ENCODE results near the gene PDZD7.

PDZD7 gene

DNA sequence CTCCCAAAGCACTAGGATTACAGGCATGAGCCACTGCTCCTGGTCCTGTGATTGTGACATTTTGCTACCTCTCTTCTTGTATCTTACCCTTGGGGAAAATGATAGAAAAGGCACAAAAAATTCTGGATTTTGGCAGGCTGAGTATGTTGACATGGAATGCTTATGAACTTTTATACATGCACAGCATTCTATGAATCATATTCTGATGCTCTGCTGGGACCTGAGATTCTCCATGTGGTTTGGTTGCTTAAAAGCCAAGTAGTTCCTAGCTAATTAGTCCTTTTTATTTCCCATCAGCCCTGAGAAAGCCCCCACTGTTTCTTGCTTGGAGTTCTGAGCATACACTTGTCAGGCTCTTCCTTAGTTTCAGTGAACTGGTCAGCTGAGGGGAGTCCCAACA, 22.6 kb upstream of the PDZD7 start:
- DNase-seq (ENCODE audit: low spot score) = no peak
- TF ChIP-seq, protein P1, sequence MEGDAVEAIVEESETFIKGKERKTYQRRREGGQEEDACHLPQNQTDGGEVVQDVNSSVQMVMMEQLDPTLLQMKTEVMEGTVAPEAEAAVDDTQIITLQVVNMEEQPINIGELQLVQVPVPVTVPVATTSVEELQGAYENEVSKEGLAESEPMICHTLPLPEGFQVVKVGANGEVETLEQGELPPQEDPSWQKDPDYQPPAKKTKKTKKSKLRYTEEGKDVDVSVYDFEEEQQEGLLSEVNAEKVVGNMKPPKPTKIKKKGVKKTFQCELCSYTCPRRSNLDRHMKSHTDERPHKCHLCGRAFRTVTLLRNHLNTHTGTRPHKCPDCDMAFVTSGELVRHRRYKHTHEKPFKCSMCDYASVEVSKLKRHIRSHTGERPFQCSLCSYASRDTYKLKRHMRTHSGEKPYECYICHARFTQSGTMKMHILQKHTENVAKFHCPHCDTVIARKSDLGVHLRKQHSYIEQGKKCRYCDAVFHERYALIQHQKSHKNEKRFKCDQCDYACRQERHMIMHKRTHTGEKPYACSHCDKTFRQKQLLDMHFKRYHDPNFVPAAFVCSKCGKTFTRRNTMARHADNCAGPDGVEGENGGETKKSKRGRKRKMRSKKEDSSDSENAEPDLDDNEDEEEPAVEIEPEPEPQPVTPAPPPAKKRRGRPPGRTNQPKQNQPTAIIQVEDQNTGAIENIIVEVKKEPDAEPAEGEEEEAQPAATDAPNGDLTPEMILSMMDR (IDR thresholded peaks at IDR 0.05; ENCODE audit: extremely low read depth, missing control alignments) = no peak

DNA sequence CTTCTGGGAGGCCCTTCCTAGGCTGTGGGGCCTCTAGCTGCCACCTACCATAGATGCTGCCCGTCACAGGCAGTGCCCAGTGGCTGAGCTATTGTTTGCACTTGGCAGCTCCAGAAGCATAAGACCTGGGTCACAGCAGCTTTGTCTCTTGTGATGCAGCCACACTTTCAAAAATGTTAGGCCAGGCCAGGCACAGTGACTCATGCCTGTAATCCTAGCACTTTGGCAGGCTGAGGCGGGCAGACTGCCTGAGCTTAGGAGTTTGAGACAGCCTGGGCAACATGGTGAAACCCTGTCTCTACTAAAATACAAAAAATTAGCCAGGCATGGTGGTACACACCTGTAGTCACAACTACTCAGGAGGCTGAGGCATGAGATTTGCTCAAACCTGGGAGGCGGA, 21.4 kb upstream of the PDZD7 start:
- no peak for DNase-seq (ENCODE audit: low spot score)
- TF ChIP-seq, protein P1 (IDR thresholded peaks at IDR 0.05; ENCODE audit: extremely low read depth, missing control alignments) = no peak

DNA sequence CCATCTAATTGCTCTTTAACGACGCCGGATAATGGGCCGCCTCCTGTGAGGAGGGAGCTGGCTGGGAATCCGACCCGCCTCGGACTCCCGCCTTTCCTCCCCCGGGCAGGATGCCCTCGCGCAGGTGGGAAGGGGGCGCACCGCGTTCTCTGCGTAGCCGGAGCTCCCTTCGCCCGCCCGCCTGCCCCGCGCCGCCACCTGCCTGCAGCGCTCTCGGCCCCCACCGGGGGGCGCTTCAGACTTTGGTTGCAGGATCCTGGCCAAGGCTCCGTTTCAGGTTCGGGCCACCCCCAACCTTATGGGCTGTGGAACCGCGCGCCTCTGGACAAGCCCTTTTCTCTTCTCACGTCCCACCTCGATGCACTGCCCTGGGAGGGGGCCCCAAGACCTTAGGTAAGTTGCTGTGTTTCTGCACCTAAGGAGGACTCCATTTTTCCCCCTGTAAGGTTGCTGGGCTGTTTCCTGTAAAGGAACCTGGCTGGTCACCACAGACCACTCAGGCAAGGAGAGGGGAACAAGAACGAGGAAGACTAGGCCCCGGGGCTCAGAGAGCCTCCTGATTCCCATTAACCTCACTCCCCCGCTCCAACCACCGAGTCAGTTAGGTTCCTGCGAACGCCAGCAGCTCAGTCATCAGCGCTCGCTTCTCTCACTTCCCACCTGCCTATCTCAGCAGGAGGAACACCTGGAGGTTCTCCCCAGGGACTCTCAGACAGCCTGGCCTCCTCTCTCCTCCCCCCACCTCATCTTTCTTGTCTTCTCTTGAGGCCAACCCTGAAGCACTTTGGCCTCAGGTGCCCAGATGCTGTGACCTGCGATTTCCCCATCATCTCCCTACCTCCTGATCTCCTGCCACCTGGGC, 19.5 kb upstream of the PDZD7 start:
- DNase-seq (ENCODE audit: low spot score) = peak; percentile 87
- TF ChIP-seq, protein P1 (IDR thresholded peaks at IDR 0.05; ENCODE audit: extremely low read depth, missing control alignments) = peak; percentile 90

DNA sequence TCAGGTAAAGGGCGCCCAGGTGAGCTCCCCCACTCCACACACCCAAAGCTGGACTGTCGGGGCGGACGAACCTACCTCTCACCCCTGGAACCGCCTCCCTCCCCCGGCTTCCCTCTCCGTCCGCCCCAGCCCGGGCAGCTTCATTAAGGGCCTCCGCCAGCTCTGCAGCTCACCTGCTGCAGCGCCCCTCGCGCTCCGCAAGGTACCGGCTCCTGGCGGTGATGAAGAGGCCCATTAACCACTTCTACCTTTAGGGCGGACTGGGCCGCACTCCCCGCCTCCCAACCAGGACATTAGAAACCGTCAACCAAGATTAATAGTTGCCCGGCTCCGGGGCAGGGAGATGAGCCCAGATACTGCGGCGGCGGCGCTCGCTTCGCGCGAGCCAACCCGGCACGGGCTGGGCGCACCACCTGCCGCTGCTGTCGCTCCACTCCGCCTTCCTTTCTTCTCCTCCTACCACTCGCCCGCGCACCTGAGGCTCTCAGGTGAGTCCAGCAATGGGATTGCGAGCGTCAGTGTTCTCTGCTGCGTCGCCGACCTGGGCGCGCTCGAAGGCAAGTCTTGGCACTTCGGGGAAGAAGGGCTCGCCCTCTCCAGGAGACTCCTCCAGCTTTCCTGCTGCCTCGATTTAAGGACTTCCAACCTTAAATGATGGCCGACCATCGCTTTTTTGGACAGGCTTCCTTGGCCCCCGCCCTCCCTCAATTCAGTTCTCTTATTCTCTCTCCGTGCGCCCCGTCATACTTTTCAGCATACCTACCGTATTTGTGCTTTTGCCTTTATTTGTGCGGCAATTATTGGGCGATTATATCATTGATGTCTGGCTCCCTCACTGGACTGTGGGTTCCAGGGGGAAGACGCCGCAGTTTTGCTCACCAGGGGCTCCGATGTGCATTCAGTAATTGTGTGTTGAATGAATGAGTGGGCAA, 17.3 kb upstream of the PDZD7 start:
- DNase-seq (ENCODE audit: low spot score) = no peak
- TF ChIP-seq, protein P1 (IDR thresholded peaks at IDR 0.05; ENCODE audit: extremely low read depth, missing control alignments) = no peak

DNA sequence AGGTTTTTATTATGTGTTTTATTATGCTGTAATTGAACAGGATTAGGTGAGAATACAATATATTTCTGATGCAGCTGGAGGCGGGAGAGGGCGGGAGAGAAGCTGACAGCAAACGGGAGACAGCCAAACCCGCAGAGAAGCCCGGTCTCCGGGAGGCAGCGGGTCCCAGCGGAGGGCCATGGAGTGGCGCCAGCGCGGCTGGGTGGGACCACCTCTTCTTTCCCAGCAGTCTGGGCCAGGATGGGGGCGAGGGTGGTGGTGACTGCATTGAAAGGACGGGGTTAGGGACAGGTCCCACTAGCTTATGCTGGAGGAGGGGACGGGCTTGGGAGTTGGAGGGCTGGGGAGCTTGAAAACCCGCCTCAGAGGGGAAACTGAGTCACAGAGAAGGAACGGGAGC, 16.3 kb upstream of the PDZD7 start:
- no peak for DNase-seq (ENCODE audit: low spot score)

DNA sequence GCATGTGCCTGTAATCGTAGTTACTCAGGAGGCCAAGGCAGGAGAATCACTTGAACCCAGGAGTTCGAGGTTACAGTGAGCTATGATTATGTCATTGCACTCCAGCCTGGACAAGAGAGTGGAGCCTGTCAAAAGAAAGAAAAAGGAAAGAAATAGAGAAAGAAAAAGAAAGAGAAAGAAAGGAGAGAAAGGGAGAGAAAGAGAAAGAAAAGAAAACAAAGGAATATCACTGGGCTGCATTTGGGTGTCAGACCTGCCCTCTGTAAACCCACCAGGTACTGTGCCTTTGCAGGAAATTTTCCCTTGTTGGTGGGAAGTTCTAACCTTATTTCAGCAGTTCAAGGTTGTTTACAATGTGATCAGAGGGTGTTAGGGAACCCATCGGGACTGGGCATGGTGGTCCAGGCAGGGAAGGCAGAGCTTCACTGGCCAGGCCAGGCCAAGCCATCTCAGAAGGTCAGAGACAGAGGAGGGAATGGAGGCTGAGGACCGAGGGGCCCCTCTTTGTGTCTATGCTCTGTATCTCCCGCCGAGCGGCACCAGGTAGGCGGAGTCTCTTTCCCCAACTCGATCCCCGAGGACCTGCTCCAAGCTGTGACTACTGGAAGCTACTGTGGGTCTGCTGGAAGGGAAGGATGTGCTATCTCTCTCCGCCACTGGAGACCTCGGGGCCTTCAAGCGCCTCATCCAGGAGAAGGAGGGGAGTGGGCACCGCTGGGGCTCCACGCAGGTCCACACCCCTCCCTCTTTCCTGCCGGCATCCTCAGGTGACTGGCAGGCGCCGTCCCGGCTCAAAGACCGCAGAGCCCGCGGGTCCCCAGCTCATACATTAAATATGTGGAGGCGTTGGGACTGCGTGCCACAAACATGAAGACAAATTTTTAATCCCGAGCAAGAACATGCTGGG, 15.7 kb upstream of the PDZD7 start:
- no peak for DNase-seq (ENCODE audit: low spot score)

More for the DNA sequence above, 16.3 kb upstream of the PDZD7 start:
- TF ChIP-seq, protein P1 (IDR thresholded peaks at IDR 0.05; ENCODE audit: extremely low read depth, missing control alignments) = no peak

More for the DNA sequence above, 15.7 kb upstream of the PDZD7 start:
- TF ChIP-seq, protein P1 (IDR thresholded peaks at IDR 0.05; ENCODE audit: extremely low read depth, missing control alignments) = no peak

All from GM20000 (cell line).